SIG-M5 treated with dmso at 0.1 percent for 504 hours (cell line): Measurements from ENCODE around the gene PTPRO.

ENCODE experiments used
- DNase-seq: peaks from one replicate; lab custom pipeline; 2025; ENCODE audit not compliant: unreplicated experiment; lab: John Stamatoyannopoulos, UW

PTPRO gene

DNA sequence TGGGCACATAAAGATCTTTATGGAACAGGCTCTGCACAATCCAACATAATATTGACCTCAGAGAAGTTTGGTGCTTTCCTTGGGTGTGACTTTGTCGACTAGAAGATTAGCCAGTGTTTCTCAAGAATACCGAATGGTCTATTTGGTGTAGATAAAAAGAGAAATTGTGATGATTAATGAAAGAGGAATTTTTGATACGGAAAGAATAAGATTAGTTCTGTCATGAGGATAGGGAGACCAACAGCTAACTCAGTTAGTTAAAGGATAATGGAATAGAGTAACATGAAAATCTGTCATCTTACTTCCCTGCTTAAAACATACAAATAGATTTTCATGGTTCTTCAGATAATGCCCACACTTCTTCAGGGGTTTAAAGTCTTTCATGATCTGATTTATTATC lies 24.2 kb downstream of the PTPRO start:
- no peak for DNase-seq

DNA sequence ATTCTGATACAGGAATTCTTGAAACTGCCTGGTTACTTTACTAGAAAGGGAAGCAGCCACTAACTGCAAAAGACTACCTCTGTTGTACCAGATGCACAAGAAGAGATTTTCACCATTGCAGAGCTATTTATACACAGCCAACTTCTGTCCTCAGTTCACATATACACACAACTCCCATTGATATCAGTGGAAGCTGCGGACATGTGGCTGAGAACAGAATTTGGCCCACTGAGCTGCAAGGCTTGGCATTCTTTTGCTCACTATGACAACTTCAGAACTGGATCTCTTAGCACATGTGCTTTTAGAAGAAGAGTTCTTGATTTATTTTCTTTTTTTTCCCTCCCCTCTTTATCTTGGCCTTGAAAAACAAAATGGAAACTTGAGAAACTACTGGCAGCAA lies 28.3 kb downstream of the PTPRO start:
- DNase-seq, result no peak

- no peak for DNase-seq
Measured at GRCh38 chr12:15355766-15356165, 33.5 kb downstream of the PTPRO start.

DNA sequence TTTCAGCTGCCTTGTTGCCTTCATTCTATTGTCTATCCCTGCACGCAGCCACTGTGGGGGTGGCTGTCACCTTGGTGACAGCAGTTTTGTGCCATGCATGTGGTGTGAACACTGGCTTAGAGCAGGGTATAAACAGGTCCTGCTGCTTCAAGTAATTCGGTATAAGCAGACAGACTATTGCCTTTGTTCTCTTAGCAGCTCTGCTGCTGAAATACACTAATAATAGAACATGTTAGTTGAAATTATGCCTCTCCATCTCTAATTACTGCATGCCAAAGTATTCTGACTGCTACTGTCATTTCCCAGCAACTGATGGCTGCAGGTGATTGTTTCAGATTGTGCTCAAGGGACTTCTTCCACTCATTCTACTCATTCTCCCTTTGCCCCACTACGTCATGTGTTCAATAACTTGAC lies 34.6 kb downstream of the PTPRO start:
- DNase-seq, result no peak

DNA sequence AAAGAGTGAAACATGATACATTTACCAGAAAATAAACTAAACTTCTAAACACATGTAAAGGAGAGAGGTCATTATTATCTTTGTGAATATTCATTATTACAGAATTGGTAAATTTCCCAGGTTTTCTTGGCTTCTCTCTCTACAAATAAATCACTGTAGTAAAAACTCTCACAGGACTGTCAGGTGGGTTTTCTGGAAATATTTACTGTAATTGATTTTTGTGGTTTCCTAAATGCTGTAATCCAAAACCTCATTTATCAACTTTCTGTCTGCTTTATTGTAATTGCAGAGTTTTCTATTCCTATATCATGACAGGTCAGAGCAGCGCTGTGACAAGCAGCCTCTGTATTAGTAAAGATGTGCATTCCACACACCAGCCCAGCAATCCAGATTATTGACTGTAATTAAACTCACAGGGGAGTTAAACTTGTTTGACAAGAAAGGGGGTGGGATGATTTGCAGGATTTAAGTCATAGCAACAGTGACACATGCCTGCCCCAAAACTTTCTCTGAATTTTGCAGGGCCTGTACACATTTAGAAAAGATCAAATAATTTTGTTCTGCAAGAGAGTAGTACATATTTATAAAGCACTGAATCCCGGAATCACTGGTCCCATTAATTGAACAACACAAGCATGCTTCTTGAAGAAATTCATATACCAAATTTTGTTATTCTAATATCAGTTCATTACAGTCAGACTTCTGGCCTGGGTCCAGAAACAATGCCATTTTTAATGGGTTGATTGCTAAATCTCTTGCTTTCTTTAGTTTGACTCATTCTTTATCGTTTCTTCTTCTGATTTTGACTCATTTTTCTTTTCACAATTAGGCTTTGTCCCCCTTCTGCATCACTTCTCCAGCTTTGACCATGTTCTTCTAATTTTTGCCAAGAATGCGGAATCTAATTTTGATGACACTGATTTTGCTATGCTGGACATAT lies 42.2 kb downstream of the PTPRO start:
- no peak for DNase-seq

DNA sequence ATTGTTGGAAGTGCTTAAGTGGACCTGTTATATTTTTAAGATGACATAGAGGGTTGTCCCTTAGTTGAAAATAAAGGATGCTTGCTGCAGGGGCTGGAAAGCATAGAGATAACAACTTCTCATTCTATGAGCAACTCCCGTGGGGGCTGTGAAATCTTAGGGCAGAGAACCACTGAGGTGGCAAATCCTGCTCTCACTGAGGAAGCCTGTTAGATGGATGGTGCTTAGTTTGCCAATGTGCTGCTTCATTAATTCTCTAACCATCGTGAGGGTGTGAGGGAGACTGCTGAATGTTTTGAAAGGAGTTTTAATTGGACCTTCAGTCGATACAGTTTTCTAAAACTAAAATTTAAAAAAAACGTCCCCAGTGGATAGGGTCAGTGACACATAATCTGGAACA lies 46.5 kb downstream of the PTPRO start:
- DNase-seq, result no peak

DNA sequence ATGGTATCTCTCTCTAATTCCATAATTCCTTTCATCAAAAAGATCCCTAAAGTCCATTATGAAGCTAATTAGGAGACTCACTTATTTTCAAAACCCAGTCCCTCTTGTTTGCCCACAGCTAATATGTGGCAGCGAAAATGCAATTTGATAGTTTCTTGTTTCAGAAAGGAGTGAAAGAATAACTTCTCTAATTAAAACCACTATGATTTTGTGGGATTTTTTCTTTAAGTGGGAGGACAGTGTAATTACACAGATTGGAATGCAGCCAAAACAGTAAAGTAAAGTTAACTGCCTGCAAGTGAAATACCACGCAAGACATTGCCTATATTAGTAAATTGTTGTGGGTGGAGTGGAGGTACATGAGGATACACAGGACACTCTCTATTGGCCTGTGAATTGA lies 50.0 kb downstream of the PTPRO start:
- no peak for DNase-seq

DNA sequence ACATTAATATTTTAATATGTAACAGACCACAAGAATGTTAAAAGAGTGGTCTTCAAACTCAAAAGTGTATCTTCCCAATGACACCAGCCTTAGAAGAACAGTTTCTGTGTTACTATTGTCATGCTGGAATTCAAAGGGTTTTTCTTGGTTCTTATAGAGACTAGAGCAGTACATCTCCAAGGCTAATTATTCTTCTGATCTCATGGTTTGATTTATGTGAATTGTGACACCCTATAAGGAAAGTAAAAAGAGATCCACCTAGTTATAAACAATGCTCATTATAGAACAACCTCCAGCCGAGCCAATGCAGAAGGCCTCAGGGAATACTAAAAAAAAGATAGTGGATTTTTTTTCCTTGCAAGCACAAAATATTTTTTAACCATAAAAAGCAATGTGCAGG lies 65.5 kb downstream of the PTPRO start:
- DNase-seq, result no peak

- DNase-seq, result no peak
Measured at GRCh38 chr12:15389561-15389960, 67.3 kb downstream of the PTPRO start.

DNA sequence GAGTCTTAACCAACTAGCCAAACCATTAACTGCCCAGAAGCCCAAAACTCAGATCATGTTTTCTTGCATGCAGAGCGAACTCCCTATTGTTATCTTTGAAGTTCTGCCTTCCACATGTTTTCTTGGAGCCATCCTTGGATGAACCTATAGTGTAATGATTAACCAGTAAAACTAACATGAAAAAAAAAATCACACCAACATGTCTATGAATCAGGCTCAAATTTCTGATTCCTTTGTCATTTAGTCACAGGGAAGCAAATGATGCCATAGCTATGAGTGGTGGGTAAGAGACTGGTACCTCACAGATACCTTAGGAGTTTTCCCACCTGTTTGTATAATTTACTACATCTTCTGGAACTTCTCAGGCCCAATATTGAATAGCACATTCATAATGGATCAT lies 70.7 kb downstream of the PTPRO start:
- no peak for DNase-seq

- DNase-seq, result no peak
Measured at GRCh38 chr12:15393995-15394394, 71.7 kb downstream of the PTPRO start.

DNA sequence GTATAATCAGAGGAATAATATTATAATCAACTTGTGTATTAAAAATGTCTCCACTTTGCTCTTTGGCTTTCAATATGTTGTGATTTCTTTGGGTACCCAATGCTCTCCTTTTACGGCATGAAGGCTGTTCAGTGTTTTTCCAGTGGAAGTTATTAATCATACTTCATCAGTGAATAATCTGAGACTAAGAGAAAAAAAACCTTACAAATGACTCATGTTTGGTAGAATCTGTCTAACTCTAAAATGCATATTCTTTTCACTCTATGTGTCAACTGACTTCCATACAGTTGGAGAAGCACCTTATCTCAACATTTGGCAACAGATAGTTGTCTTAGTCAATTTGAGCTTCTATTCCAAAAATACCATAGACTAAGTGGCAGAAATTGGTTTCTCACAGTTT lies 82.2 kb downstream of the PTPRO start:
- no peak for DNase-seq

- DNase-seq, result no peak
Measured at GRCh38 chr12:15405606-15406005, 83.3 kb downstream of the PTPRO start.

DNA sequence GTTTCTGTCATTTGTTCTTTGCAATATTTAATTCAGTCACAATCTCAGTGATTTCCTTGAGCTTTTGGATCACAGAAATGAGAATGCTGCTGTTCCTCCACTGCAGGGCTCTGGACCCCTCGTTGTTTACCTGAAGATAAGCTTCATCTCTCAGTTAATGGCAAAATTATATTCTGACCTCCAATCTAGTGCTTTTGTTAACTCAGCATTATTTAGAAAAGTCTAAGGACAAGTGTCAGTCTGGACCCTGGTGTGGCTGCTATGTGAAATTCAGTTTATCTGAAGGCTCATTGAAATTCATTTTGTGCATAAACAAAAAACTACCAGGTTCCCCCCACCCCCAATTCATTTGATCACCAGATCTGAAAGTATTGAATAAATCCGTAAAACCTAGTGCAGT lies 84.7 kb downstream of the PTPRO start:
- DNase-seq, result no peak

GRCh38 chr12:15411842-15412241 lies 89.5 kb downstream of the PTPRO start:
- no peak for DNase-seq

DNA sequence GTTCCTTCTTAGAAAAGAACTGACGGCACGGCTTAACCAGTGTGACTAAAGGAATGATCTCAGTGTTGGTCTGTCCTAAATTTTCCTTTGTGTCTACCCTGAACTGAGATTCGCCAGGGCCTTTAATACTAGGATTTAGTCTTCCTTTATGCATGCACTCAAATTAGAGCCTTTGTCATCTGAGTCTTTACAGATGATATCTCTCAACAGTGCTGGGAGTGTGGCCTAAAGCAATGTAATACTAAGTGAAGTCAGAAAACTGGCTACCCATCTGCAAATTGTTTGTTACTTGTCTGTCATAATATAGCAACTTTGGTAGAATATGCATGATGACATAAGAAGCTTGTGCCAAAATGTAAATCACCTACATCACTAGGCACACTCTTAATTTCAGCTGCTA lies 95.4 kb downstream of the PTPRO start:
- no peak for DNase-seq

DNA sequence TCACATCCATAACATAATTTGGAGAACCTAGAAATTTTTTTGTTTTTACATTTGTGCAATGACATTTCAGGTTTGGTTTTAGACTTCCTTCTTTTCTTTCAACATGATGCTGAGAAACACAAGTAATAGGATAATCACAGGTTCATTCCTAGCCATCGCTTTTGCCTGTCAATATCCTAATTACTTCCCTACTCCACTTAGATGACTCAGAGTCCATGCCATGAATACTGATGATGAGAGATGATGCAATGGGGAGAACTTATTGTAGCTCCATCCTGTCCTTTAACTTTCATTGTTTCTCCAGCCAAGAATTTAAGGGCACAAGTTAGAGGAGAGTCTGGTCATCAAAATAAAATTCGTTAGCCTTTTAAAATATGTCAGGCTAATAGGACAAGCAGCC lies 101.3 kb downstream of the PTPRO start:
- DNase-seq, result no peak

DNA sequence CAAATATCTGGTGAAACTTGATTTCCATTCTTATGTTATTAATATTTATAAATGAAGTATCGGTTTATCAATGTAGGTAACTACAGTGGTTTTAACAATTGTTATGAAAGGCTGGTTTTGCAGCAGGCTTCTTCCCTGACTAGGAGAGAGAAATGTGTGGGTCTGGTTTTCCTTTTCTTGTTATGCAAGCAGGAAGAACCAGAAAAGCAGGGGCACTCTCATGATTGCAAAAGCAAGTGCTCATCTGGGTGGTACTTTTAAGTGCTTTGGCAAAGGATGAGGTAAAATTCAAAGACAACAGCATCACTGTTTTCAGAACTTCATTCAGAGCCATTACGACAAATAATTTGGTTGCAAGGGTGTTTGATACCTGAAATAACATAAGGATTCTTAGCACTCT lies 105.6 kb downstream of the PTPRO start:
- DNase-seq, result no peak

GRCh38 chr12:15428632-15429031 lies 106.3 kb downstream of the PTPRO start:
- DNase-seq, result no peak

GRCh38 chr12:15429262-15429661 lies 107.0 kb downstream of the PTPRO start:
- DNase-seq, result no peak

GRCh38 chr12:15435597-15435996 lies 113.3 kb downstream of the PTPRO start:
- no peak for DNase-seq

- DNase-seq, result no peak
Measured at GRCh38 chr12:15439459-15439858, 117.2 kb downstream of the PTPRO start.

GRCh38 chr12:15443050-15443449 lies 120.7 kb downstream of the PTPRO start:
- DNase-seq, result no peak
